ENCODE data around the gene SPAG16.

The SPAG16 gene

DNA sequence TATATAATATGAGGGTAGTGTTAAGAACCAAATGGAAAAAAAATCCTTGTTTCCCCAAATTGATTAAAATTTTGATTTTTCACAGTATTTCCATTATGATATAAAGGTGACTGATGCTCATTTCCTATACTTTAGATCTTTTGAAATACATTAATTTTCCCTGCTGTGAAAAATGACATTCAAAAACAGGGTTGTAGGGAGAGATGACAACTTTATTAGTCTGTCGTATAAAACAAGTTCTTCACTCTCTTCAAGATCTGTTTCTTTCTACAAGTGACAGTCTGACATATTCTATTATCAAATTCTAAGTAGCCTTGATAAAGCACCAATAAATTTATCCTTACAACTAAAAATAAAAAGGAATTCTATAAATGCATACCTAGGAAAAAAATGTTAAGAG is 1081.3 kb downstream of the SPAG16 start:
- Mint-ChIP-seq H3K36me3 (ENCODE audit: insufficient read depth) (no peaks in the 10 kb centered on the region), H3K27ac (no peak overlapping the region), H3K4me3 (no peak overlapping the region), H3K9me3 (peaks cover 0 to 15% of the 10 kb centered on the region in 2 donors), H3K4me1 (ENCODE audit: low read depth in 2 of 2) (no peaks in the 10 kb centered on the region), H3K27me3 (no peaks in the 10 kb centered on the region)
- no peak for ATAC-seq (replicated peaks)
- no peak for DNase-seq

DNA sequence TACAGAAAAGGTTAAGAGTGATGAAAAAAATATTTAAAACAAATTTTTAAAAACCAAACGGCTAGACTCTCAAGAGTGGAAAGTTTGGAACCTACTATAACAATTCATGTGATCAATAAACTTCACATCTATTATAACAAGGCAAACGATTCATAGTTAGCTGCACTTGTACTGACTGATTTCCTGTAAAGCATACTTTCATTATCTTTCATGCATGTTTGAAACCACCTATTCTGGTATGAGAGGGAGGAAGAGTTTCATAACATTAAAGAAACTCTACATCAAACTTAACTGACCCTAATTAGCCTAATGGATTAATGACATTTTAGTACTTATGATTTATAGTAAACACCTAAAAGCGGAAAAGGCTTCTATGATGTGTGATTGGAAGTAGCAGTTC is 1082.9 kb downstream of the SPAG16 start:
- H3K4me1 Mint-ChIP-seq (ENCODE audit: low read depth in 2 of 2), result no peaks in the 10 kb centered on the region
- ATAC-seq (replicated peaks), result no peak

GRCh38 chr2:214376618-214377285 is 1092.5 kb downstream of the SPAG16 start:
- Mint-ChIP-seq H3K4me1 (ENCODE audit: low read depth in 2 of 2) (no peaks in the 10 kb centered on the region), H3K27me3 (no peaks in the 10 kb centered on the region), H3K27ac (no peak overlapping the region), H3K9me3 (peaks cover 0 to 4% of the 10 kb centered on the region in 2 donors), H3K36me3 (ENCODE audit: insufficient read depth) (no peaks in the 10 kb centered on the region), H3K4me3 (no peak overlapping the region)
- ATAC-seq (replicated peaks) (no peak), DNase-seq (no peak)

More for the DNA sequence above, 1082.9 kb downstream of the SPAG16 start:
- no peak overlapping the region for H3K27ac Mint-ChIP-seq
- no peak overlapping the region for H3K4me3 Mint-ChIP-seq
- no peak for DNase-seq
- no peaks in the 10 kb centered on the region for H3K27me3 Mint-ChIP-seq
- H3K36me3 Mint-ChIP-seq (ENCODE audit: insufficient read depth), result no peaks in the 10 kb centered on the region
- peaks cover 0 to 15% of the 10 kb centered on the region in 2 donors for H3K9me3 Mint-ChIP-seq

GRCh38 chr2:214377286-214377624 is 1093.0 kb downstream of the SPAG16 start:
- peaks cover 0 to 4% of the 10 kb centered on the region in 2 donors for H3K9me3 Mint-ChIP-seq
- H3K4me3 Mint-ChIP-seq, result no peak overlapping the region
- H3K27me3 Mint-ChIP-seq, result no peaks in the 10 kb centered on the region
- no peaks in the 10 kb centered on the region for H3K4me1 Mint-ChIP-seq (ENCODE audit: low read depth in 2 of 2)
- no peak overlapping the region for H3K27ac Mint-ChIP-seq
- H3K36me3 Mint-ChIP-seq (ENCODE audit: insufficient read depth), result no peaks in the 10 kb centered on the region
- ATAC-seq (replicated peaks), result no peak
- DNase-seq, result no peak

DNA sequence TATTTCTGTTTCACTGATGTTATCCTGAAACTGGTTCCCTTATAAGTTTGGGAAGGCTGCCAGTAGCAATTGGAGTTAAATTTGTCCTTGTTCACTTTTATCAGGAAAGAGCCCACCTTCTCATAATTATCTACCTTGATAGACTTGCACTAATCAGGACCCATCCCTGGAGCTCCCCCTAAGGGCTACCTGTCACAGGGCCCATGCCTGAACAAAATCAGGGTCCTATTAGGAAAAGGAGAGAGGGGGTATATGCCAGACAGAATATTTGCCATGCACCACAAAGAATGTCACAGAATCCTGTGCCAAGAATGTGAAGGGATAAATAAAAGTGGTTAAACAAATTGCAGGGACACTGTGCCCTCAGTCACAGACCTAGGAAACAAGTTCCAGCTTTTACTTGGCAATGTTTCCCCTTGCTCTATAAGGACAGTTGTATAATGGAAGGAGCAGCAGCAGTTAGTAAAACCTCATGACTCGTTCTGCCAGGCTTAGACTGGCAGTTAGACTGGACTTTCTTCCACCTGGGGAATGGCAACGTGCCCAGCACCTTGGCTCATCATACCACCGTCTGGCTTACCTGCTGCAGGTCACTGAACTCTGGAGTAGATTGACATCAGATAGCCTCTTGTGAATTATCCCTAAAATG is 1094.3 kb downstream of the SPAG16 start:
- Mint-ChIP-seq H3K27me3 (no peaks in the 10 kb centered on the region), H3K9me3 (peaks cover 0 to 6% of the 10 kb centered on the region in 2 donors), H3K4me3 (no peak overlapping the region), H3K27ac (no peak overlapping the region), H3K36me3 (ENCODE audit: insufficient read depth) (no peaks in the 10 kb centered on the region), H3K4me1 (ENCODE audit: low read depth in 2 of 2) (no peaks in the 10 kb centered on the region)
- ATAC-seq (replicated peaks) (no peak), DNase-seq (no peak)

DNA sequence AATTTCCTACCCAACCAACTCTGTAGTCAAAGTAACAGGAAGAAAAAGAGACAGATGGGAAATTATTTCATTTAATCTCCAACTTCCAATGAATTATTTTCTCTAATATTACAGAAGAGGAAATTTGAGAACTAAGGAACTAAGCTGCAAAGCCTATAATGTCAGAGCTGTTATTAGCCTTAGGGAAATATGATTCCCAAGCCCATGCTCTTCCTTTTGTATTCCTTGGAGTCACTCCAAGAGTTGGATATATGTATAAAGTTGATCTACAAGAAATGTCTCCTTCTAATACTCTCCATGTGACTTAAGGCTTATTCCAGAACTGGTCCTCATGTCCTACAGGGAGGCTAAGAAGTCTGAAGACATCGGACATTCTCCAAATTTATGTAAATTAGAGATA is 1095.0 kb downstream of the SPAG16 start:
- DNase-seq (no peak), ATAC-seq (replicated peaks) (no peak)
- no peaks in the 10 kb centered on the region for H3K36me3 Mint-ChIP-seq (ENCODE audit: insufficient read depth)
- H3K4me3 Mint-ChIP-seq, result no peak overlapping the region
- no peak overlapping the region for H3K27ac Mint-ChIP-seq
- H3K27me3 Mint-ChIP-seq, result no peaks in the 10 kb centered on the region
- H3K4me1 Mint-ChIP-seq (ENCODE audit: low read depth in 2 of 2), result no peaks in the 10 kb centered on the region
- H3K9me3 Mint-ChIP-seq, result peaks cover 0 to 6% of the 10 kb centered on the region in 2 donors

GRCh38 chr2:214380681-214381080 is 1096.4 kb downstream of the SPAG16 start:
- H3K27ac Mint-ChIP-seq, result no peak overlapping the region
- H3K4me1 Mint-ChIP-seq (ENCODE audit: low read depth in 2 of 2), result no peaks in the 10 kb centered on the region
- peaks cover 0 to 5% of the 10 kb centered on the region in 2 donors for H3K9me3 Mint-ChIP-seq
- H3K4me3 Mint-ChIP-seq, result no peak overlapping the region
- H3K27me3 Mint-ChIP-seq, result no peaks in the 10 kb centered on the region
- no peaks in the 10 kb centered on the region for H3K36me3 Mint-ChIP-seq (ENCODE audit: insufficient read depth)
- ATAC-seq (replicated peaks) (no peak), DNase-seq (no peak)

- ATAC-seq (replicated peaks), result no peak
- Mint-ChIP-seq H3K4me3 (no peak overlapping the region), H3K4me1 (ENCODE audit: low read depth in 2 of 2) (no peaks in the 10 kb centered on the region), H3K27me3 (no peaks in the 10 kb centered on the region), H3K9me3 (peaks cover 0 to 5% of the 10 kb centered on the region in 2 donors), H3K27ac (no peak overlapping the region), H3K36me3 (ENCODE audit: insufficient read depth) (no peaks in the 10 kb centered on the region)
- no peak for DNase-seq
Measured at GRCh38 chr2:214382229-214382628, 1098.0 kb downstream of the SPAG16 start.

DNA sequence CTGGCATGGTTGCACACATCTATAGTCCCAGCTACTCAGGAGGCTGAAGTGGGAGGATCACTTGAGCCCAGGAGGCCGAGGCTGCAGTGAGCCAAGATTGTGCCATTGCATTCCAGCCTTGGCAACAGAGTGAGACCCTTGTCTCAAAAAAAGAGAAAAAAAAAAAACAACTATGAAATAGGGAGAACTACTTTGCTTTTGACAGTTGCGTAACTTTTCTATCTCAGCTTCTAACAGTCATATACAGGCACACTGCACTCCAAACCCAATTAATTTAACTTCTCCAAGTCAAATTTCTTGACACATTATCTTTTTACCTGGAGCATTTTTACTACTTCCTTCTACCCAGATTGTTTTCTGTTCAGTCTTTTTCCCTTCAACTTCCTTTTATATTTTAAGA is 1102.5 kb downstream of the SPAG16 start:
- Mint-ChIP-seq H3K27me3 (no peaks in the 10 kb centered on the region), H3K27ac (no peak overlapping the region), H3K36me3 (ENCODE audit: insufficient read depth) (no peaks in the 10 kb centered on the region), H3K9me3 (peaks cover 0 to 8% of the 10 kb centered on the region in 2 donors), H3K4me1 (ENCODE audit: low read depth in 2 of 2) (peaks cover 0 to 4% of the 10 kb centered on the region in 2 donors), H3K4me3 (no peak overlapping the region)
- DNase-seq (no peak), ATAC-seq (replicated peaks) (no peak)

- DNase-seq (no peak), ATAC-seq (replicated peaks) (no peak)
- H3K27ac Mint-ChIP-seq, result no peak overlapping the region
- H3K36me3 Mint-ChIP-seq (ENCODE audit: insufficient read depth), result no peaks in the 10 kb centered on the region
- H3K27me3 Mint-ChIP-seq, result no peaks in the 10 kb centered on the region
- peaks cover 0 to 9% of the 10 kb centered on the region in 2 donors for H3K9me3 Mint-ChIP-seq
- H3K4me3 Mint-ChIP-seq, result no peak overlapping the region
- peaks cover 0 to 4% of the 10 kb centered on the region in 2 donors for H3K4me1 Mint-ChIP-seq (ENCODE audit: low read depth in 2 of 2)
Measured at GRCh38 chr2:214389334-214389733, 1105.1 kb downstream of the SPAG16 start.

- peaks cover 0 to 16% of the 10 kb centered on the region in 2 donors for H3K9me3 Mint-ChIP-seq
- H3K4me3 Mint-ChIP-seq, result no peak overlapping the region
- no peaks in the 10 kb centered on the region for H3K27me3 Mint-ChIP-seq
- H3K27ac Mint-ChIP-seq, result no peak overlapping the region
- ATAC-seq (replicated peaks) (no peak), DNase-seq (no peak)
- peaks cover 0 to 4% of the 10 kb centered on the region in 2 donors for H3K4me1 Mint-ChIP-seq (ENCODE audit: low read depth in 2 of 2)
- no peaks in the 10 kb centered on the region for H3K36me3 Mint-ChIP-seq (ENCODE audit: insufficient read depth)
Measured at GRCh38 chr2:214393796-214394195, 1109.5 kb downstream of the SPAG16 start.

- no peak overlapping the region for H3K27ac Mint-ChIP-seq
- ATAC-seq (replicated peaks) (no peak), DNase-seq (no peak)
- no peaks in the 10 kb centered on the region for H3K36me3 Mint-ChIP-seq (ENCODE audit: insufficient read depth)
- H3K4me3 Mint-ChIP-seq, result no peak overlapping the region
- H3K4me1 Mint-ChIP-seq (ENCODE audit: low read depth in 2 of 2), result no peaks in the 10 kb centered on the region
- peaks cover 0 to 16% of the 10 kb centered on the region in 2 donors for H3K9me3 Mint-ChIP-seq
- H3K27me3 Mint-ChIP-seq, result no peaks in the 10 kb centered on the region
Measured at GRCh38 chr2:214395040-214395439, 1110.8 kb downstream of the SPAG16 start.

DNA sequence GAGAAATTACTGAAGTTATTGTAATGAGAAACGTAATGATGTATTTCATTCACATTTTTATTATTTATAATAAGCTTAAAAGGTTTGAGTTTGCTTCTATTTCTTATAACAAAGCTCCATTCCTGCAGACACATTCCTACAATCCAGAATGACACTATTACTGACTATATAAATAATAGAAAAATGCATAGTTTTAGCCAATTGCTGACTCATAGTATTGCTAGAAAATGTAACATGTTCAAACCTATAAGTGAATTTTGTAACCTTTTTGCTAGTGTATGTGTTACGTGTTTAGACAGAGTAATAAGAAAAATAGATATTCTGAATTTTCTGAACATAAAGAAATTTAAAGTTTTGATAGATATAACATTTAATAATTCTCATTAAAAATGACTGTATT is 1117.3 kb downstream of the SPAG16 start:
- Mint-ChIP-seq H3K4me3 (no peak overlapping the region), H3K9me3 (no peaks in the 10 kb centered on the region), H3K36me3 (ENCODE audit: insufficient read depth) (no peaks in the 10 kb centered on the region), H3K27ac (no peak overlapping the region), H3K27me3 (no peaks in the 10 kb centered on the region), H3K4me1 (ENCODE audit: low read depth in 2 of 2) (no peaks in the 10 kb centered on the region)
- no peak for DNase-seq
- no peak for ATAC-seq (replicated peaks)

DNA sequence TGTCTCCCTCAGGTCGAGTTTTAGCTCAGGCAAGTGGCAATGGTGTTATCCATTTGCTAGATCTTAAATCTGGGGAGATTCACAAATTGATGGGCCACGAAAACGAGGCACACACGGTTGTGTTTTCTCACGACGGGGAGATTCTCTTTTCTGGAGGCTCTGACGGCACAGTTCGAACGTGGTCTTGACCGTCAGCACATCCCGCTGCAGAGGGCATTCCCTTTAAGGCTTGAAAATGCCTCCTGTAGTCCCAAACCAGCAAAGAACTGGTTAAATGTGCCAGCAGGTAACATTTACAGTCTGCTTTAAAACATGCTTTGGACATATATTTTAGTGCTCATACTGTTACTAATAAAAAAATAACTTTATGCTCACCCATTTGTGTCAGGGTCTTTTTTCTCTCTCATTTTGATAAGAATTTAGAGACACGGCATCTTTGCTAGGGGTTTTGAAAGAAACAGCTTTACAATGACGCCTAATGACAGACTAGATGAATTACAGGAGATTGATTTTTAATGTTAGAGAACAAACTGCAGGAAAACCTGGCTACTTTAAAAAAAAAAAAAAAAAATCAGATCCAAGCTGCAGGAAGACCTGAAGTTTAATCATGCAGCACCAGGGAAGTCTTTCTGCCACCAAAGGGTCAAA is 1126.0 kb downstream of the SPAG16 start:
- H3K36me3 Mint-ChIP-seq (ENCODE audit: insufficient read depth), result no peaks in the 10 kb centered on the region
- no peaks in the 10 kb centered on the region for H3K9me3 Mint-ChIP-seq
- no peak for ATAC-seq (replicated peaks)
- no peak overlapping the region for H3K4me3 Mint-ChIP-seq
- no peak overlapping the region for H3K27ac Mint-ChIP-seq
- no peak for DNase-seq
- H3K4me1 Mint-ChIP-seq (ENCODE audit: low read depth in 2 of 2), result no peaks in the 10 kb centered on the region
- no peaks in the 10 kb centered on the region for H3K27me3 Mint-ChIP-seq
